HepG2 (cell line): Measurements from ENCODE around the gene RMI2.
A peak's percentile ranks its signal among the peaks of the same experiment; 100 is the strongest.

ENCODE experiments used
- E2F1 ChIP-seq: sonication (generic); formaldehyde crosslinking; IDR thresholded peaks from 2 replicates; pipeline ENCODE4 v1.5.0; 2020; ENCODE audit warnings: missing genetic modification reagents
- FOXA1 ChIP-seq, 2 experiments: fragments of 450-650 bp in 1 of 2; sonication (generic) in 1 of 2; formaldehyde crosslinking in 1 of 2; IDR thresholded peaks; 2 replicates each; pipeline versions ENCODE4 v1.4.0 to v1.6.1; 2016 to 2020; ENCODE audit warnings: missing genetic modification reagents in 1 of 2
- KDM5B ChIP-seq: sonication (generic); formaldehyde crosslinking; IDR thresholded peaks from 2 replicates; pipeline ENCODE4 v1.4.0; 2020; ENCODE audit warnings: missing genetic modification reagents, mild to moderate bottlenecking, borderline replicate concordance
- SMC3 ChIP-seq: IDR thresholded peaks from 2 replicates; pipeline ENCODE4 v1.6.1; 2011; ENCODE audit warnings: low read length, improper control_type of control experiment
- TF ChIP-seq, protein P1 (sequence below): sonication (generic); formaldehyde crosslinking; IDR thresholded peaks from 2 replicates; pipeline ENCODE4 v1.4.0; 2020; ENCODE audit warnings: missing genetic modification reagents

DNA sequence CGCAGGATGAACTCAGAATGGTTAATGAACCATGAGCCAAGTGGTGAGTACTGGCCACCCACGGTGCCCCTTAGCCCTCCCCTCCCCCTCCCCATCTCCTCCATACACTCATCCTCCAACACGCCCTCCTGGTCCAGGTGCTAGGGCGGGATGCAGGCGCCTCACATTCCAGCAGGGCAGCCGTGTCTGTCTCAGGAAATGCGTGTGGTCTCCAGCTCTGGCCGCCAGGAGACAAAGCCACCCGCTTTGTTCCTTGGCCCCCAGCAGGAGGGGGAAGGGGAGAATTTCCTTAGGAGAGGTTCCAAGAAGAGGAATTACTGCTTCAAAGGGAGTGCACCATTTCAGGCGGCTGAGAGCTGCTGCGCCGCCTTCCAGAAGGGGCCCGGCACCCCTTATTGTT lies 29.7 kb upstream of the RMI2 start:
- TF ChIP-seq E2F1 (CRISPR knock-in tag) (no peak), FOXA1 (IDR thresholded peaks at IDR 0.05) (no peak), FOXA1 (CRISPR knock-in tag; IDR thresholded peaks at IDR 0.05) (no peak), SMC3 (no peak), KDM5B (CRISPR knock-in tag) (no peak)
- TF ChIP-seq, protein P1, sequence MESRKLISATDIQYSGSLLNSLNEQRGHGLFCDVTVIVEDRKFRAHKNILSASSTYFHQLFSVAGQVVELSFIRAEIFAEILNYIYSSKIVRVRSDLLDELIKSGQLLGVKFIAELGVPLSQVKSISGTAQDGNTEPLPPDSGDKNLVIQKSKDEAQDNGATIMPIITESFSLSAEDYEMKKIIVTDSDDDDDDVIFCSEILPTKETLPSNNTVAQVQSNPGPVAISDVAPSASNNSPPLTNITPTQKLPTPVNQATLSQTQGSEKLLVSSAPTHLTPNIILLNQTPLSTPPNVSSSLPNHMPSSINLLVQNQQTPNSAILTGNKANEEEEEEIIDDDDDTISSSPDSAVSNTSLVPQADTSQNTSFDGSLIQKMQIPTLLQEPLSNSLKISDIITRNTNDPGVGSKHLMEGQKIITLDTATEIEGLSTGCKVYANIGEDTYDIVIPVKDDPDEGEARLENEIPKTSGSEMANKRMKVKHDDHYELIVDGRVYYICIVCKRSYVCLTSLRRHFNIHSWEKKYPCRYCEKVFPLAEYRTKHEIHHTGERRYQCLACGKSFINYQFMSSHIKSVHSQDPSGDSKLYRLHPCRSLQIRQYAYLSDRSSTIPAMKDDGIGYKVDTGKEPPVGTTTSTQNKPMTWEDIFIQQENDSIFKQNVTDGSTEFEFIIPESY (CRISPR knock-in tag), result peak; percentile 86
